ENCODE results near the gene MED27. TPM values are rescaled to one million over a fixed set of nuclear protein-coding genes. Genes with fewer than 3 reads are reported as not detected.
"Not testable (repeated sequence)": the region's sequence is repeated elsewhere in the genome, so short reads cannot be mapped to it uniquely, and the experiment has no call there.

MED27 gene
- total RNA-seq, 1 donor from 2014 or later: 8.5 TPM

DNA sequence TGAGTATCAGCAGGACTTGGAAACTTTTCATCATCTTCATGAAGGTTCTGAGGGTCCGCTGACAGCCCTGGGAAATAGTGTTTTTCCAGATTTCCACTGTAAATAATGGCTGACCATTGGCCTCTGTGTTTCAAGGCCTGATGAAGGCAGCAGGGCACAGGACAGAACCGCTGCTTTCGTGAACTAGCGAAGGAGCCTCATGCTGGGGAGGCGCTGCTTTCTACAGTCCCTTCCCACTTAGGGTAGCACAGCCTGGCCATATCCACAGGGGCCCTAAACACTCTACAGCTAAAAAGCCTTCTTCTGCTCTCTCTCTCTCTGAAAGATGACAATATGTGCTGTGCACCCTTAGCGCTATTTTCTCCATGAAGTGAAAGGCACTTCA is 118.2 kb downstream of the MED27 start:
- no peak for DNase-seq

DNA sequence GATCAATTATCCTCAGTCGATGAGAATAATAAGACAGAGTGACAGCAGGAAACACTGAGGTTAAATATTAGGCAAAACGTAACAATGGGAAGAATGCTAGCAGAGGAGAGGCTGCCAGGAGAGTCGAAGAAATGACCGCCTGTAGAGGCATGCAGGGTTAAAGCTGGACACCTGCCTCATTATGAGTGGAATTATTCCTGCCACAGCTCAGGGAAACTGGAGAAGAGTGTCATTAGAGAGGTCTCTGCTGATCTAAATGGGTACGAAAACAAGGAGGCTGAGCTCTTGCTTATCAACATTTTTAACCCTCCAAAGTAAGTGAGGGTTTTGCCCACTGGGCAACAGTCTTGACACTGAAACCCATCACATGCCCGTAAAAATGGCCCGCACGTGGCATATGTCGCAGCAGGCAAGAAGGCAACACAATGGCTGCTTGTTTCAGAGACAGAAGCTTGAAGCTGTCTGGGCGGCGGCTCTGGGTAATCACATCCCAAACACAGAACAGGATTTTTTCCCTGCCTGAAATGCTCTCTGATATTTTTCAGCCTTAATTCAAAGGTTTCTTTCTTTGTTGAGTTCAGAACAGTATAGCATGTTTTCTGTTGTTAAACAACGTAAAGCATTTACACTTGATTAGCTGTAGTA is 118.7 kb downstream of the MED27 start:
- no peak for DNase-seq

DNA sequence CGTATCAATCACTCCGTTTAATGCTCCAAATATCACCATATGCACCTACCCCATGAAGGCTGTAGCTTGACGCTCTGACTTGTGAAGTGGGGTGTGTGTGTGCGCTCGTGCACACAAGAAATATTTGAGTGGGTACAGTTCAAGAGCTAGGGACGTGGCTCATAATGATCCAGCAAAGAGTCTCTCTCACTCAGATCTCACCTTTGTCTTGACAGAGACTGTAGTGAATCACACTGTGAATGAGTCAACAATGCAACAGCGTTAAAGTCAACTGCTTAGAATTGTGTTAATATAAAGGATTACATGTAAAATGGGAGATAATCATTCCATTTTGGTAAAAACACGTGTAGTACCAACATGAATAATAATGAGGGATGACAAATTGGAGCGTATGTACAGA is 119.4 kb downstream of the MED27 start:
- DNase-seq: no peak

DNA sequence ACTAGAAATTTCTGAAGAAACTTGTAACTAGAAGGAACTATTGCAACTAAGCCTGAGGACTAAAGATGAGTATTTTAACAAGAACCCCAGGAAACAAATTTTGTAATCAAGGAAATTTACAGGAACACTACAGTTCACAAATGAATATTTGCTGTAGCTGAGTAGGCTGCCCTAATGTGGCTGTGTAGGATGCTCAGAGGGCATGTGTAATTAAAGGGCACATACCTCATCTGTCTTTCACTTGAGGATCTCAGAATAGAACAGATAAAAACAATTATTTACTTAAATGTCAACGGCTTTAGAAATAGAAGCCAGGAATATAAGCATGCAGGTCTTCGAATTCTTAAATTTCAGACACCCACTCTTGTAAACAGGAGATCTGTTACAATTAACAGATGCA is 119.8 kb downstream of the MED27 start:
- DNase-seq: no peak

DNA sequence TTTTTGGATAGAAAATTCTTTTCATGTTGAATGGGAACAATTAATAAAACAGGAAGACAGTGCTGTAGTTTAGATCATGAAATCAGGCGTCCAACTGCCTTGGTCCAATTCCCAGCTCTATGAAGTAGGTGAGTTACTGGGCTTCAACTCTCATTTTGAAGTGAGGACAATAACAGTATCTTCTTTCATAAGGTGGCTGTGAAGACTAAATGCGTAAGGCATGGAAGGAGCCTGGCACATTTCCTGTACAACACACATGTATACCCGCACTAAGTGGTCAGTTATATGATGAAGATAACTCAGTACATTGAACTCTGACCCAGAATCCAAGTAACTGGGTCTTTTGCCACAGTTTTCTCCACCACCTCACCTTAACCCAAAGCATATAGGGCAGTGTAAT is 120.6 kb downstream of the MED27 start:
- no peak for DNase-seq

DNA sequence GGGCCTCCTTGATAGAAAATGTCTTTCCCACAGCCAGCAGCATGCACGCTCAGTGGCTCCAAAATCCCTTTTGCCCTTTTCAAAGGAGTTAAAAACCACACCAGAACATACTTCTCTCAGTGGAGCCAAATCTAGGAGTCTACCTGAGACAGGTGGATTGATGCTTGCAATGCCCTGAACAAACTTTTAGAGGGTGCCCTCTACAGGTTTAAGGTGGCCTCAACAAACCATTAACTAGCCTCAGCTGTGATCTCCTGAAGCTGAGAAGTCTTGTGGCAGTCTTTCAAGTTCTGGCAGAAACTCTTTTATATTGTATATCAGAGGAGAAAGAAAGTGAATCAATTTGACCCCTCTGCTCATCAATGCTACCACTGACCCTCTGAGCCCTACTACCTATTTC is 125.4 kb downstream of the MED27 start:
- peak; percentile 9 for DNase-seq

DNA sequence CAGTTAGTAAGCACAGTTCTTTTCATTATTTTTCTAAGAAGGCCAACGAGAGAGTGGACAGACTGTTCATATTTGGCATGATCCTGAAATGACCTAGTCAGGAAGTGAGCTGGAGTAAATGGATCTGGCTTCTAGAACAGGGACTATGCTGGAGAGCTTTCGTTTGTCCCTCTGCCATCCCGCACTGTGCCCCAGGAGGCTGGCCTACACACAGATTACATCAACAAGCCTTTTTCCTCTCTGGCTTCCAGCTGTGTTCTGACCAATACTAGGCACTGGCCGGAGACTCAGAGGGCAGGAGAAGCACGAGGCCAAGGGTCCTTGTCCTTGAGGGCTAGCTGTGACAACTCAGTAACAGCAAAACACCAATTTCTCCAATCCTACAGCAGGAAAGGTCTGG is 127.8 kb downstream of the MED27 start:
- peak; percentile 54 for DNase-seq

DNA sequence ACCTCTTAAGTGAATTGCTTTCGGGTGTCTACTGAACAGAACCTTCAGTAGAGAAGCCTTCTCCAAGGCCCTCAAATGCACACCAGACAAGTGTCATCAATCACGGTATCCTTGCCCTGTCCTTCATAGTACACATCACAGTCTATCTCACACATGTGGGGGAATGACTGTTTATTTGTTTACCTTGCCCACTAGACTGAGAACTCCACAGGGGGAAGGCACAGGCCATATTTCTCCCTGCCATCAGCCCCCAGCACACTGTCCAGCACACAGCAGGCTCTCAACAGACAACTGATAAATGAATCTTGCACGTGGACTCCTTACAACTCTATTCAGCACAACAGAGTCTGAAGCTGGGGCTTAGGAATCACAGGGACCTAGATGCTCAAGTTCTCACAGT is 128.5 kb downstream of the MED27 start:
- no peak for DNase-seq

DNA sequence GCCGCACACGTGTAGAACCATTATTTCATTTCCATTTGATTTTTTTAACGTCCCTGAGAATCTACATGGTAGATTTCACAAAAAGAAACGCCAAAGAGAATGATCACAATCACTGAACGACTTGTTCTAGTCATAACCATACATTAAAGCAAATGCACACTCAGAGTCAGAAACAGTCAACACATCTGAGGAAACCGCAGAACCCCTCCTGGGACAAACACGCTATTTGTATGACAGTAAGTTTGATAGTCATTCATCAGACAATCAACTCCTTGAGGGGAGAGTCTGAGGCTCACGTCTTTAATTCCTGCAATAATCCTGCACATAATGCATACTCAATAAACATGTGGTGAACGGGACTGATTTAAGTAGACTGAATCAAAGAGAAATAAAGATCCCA is 129.2 kb downstream of the MED27 start:
- no peak for DNase-seq

DNA sequence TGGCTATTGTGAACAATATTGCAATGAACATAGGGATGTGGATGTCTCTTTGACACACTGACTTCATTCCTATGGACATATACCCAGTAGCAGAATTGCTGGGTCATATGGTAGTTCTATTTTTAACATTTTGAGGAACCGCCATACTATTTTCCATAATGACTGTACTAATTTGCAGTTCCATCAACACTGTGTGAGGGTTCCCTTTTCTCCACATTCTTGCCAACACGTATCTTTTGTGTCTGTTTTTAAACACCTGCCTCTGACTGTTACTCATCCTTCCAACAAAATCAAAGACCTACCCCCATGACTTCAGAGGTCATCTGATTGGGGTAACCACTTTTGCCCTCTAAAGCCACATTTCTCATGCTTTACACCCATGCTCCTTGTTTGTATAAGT is 133.5 kb downstream of the MED27 start:
- DNase-seq: no peak

DNA sequence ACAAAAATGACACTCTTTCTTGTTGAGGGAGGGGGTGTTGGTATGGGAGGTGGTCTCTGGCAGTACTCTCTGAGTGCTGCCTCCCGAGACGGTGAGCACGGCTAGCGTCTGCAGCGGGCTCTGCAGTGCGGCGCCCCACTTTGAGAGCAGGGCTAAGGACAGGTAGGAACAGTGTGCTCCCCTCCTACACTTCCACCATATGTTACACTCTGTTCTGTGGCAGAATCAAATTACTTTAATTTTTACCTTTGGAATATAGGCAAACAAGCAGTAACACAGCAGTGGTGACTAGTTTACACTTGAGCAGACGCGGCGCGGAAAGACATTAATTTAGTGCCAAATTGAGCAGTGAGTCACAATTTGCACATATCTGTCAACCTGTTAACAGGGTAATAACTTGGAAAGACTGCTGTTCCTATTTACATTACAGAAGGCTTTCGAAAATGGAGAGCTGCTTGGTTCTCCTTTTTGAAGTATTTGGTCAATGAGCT is 136.3 kb downstream of the MED27 start:
- no peak for DNase-seq

DNA sequence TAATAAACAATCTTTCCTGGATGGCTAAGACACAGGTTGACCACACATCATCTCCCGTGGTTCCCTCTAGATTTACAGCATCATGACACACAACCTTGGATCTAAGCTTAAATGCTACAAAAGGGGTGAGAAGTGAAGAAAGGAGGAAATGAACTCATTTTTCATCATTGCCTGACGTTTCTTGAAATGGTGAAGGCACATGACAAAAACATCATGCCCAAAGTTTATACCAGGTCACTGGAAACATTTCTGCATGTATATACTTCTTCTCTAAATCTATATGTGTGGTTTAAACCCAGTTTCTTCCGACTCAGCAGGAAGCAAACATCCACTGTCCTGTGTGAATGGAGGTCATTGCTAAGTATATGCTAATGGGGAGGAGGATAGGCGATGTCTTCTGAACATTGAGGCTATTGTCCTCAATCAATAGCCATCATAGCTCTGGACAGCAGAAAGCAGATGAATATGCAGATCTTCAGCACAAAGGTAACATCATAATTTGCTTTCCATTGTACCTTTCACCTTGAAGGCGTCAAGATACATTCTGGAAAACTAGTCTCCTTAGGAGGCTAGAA is 137.4 kb downstream of the MED27 start:
- DNase-seq: no peak

DNA sequence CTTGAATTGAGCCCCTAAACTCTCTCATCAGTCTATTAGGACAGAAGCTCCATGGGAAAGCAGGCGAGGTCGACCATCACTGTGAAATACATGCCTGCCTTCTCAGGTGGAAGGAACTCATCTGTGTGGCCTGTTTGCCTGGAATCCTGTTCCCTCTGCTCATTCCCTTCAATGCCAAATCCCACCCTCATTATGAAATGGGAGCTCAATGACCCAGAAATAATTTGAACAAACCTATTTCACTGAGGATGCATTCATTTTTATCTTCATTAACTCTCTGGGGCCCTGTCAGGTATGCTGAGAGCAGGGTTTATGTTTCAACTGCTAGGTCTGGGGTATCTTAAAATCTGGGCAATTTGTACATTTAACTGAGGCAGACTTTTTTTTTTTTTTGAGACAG is 142.2 kb downstream of the MED27 start:
- no peak for DNase-seq

DNA sequence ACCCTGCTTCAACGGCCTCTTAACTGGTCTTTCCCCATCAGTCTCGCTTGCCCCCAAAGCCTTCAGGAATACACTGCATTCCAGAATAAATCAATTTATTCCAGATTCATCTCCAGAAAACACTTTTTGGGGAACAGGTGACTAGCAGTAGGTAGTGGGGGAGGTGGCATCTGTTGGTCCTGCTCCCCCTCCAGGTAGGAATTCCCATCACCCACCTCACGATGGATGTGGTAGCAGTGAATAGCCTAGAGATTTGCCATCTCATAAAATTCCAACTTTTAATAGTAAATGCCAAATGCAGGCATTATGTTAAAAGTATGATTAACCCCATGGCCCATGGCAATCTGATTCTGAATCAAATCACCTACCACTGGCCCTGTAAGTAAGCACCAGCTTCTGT is 142.7 kb downstream of the MED27 start:
- DNase-seq: no peak

DNA sequence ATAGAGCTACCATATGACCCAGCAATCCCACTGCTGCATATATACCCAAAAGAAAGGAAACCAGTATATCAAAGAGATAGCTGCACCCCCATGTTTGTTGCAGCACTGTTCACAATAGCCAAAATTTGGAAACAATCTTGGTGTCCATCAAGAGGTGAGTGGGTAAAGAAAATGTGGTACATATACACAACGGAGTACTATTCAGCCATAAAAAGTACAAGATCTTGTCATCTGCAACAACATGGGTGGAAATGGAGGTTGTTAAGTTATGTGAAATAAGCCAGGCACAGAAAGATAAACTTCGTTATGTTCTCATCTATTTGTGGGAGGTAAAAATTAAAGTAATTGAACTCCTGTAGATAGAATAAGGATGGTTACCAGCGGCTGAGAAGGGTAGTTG is 145.0 kb downstream of the MED27 start:
- DNase-seq: no peak

DNA sequence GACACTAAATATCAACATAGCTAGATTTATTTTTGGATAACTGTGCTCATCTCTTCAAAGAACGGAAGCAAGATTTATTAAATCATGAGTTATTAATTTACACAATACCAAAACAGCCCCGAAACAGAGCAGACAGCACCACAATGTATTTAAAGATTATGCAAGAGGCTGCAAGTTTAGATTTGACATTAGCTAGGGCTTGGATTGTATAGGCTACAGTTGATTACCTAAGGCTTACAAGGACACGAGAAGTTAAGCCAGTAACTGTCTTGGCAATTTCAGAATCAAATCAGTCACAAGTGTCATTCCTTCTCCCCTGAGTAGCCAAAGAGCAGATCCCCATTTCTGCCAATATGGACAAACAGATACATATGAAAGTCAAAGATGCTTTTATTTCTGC is 152.6 kb downstream of the MED27 start:
- DNase-seq: no peak

DNA sequence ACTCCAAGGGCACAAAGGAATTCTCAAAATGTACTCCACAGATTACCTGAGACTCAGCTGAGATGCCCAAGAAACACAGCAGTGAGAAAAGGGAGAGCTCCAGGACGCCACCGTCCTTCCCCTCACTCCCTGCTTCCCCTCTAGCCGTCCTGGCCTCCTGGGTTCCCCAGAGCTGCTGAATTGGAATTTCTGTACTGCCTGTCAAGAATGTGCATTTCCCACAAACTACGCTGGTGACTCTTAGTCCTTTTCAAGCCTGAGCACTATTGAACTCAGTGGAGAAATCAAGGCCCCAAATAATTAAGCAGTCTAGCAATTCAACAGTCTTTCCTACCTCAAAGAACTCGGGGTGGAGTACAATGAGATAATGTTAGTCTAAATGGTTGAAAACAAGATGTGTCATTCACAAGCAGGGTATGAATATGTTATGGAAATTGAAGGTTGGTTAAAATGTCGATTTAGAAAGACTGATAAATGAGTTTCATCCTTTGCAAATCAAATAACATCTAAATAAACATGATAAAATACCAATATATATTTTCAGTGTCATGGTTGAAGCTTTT is 153.2 kb downstream of the MED27 start:
- DNase-seq: no peak

DNA sequence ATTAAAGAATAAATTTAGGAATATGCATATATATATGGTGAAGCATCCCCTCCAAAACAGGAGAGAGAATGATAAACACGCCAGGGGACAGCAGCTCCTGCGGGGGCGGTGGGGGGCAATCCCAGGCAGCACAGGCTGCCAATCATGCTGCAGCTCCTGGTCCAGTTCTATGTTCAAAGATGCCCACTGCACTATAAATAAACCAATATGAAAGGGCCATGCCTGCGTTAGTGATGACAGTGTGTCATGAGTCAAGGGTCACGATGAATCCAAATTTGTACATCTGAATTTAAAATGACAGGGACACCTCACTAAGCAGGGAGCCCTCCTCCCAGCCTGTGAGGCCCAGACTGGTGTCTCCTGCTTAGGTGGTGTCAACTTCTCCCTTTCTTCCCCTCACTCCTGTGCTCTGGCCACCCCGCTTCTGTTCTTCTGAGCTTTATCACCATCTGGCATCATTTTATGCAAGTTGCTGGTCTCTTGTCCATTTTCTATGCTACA is 153.9 kb downstream of the MED27 start:
- DNase-seq: no peak

DNA sequence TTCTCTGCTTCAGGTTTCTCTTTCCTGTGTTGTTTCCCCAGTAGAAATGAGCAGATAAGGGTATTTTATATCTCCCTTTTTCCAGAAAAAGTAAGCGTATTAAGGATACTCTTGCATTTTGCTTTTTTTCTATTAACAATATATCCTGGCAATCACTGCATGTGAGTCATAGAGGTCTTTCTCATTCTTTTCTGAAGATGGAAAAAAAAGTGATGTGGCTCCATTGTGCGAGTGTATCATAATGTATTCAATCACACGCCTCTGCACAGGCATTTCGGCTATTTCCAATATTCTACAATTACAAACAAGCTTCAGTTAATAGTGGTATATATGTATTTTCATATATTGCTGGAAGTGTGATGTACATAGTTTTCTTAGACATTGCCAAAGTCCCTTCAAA is 155.9 kb downstream of the MED27 start:
- peak; percentile 58 for DNase-seq

DNA sequence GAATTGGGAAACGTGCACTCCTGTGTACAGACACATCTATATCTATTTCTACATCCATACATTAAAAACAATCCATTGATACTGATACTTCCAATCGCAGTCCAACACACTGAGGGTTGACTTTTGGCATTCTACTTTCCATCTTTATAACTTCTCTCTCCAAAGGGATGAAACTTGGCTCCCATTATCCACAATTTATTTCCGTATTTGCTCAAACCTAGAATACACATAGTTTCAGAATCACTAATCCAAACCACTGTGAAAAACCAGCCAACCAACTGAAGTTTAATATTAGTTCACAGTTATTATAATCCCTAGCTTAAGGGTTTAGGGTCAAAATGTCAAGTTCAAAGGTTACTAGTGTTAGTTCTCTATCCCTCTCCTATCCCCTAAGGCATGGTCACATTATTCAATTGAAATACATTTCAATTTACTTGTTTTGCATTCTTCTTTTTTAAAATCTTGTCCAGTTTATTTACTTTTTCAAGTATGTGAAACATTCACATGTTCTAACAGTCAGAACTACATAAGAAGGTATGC is 156.5 kb downstream of the MED27 start:
- no peak for DNase-seq

DNA sequence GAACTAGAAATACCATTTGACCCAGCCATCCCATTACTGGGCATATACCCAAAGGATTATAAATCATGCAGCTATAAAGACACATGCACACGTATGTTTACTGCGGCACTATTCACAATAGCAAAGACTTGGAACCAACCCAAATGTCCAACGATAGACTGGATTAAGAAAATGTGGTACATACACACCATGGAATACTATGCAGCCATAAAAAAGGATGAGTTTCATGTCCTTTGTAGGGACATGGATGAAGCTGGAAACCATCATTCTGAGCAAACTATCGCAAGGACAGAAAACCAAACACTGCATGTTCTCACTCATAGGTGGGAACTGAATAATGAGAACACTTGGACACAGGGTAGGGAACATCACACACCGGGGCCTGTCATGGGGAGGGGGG is 158.0 kb downstream of the MED27 start:
- DNase-seq: not testable (repeated sequence)

DNA sequence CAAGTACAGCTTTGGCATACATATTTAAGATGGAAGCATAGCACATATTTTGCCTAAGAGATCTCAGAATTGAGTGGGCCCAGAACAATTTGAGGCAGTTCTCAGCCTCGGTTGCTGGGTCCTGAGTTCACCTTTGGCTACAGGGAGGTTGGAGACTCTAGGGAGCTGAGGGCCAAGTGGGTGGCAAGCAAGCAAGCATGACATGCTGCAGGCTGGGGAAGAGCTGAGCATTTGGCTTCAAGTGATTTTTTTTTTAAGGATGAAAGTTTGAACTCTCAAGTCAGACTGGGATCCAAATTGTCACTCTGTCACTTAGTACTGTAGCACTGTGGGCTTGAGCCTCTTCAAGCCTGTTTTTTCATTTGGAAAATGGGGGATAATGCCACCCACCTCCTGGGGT is 160.5 kb downstream of the MED27 start:
- DNase-seq: no peak

DNA sequence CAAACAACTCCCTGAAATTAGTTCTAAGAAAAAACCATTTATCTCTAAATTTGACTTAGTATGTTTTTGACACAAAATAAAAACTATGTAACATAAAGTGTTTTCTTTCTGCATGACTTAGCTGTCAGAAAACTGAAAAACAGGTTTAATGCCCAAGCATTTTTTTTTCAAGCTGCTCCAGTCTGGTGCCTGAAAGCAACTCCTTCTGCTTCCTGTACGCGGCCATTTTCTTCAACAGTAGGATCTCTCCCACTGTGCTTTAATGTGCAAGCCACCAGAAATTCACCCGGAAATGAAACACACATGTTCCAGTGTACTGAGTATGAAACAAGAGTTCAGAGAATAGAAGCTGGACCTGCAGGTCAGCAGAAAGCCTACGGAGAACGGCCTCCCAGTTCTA is 161.2 kb downstream of the MED27 start:
- no peak for DNase-seq

DNA sequence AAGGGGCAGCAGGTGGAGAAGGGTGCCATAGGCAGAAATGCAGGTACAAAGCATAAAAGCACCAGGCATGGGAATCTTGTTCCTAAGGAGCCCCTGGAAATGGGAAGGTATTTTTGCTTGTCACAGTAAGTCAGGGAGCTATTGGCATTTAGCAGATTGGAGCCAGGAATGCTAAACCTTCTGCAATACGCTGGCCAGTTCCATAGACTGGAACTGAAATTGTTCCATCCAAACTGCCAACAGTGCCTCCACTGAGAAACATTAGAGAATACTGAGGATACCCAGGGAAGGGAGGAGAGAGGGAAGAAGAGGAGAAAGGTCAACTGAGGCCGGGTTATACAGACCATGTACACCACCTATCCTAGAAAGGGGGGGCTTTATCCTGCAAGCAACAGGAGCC is 162.7 kb downstream of the MED27 start:
- no peak for DNase-seq
